Karpas-422 (cell line): ENCODE measurements around the gene RAB11FIP5. TPM values are rescaled to one million over a fixed set of nuclear protein-coding genes. Genes with fewer than 3 reads are reported as not detected.
"Not testable (repeated sequence)": the region's sequence is repeated elsewhere in the genome, so short reads cannot be mapped to it uniquely, and the experiment has no call there.

Source experiments
- DNase-seq: peaks from one replicate; pipeline ENCODE4 v3.0.0-alpha.2; 2015
- H2AFZ ChIP-seq: fragments of 200-600 bp; sonication (generic); 2 replicates; pipeline ENCODE4 v1.6.1; 2014; ENCODE audit warnings: antibody characterized with exemption, low read length, mixed read lengths
- H3K27ac ChIP-seq: fragments of 200-600 bp; sonication (generic); 2 replicates; pipeline ENCODE4 v1.5.1; 2014; ENCODE audit warnings: mild to moderate bottlenecking, low read length, moderate library complexity
- H3K27me3 ChIP-seq: fragments of 200-600 bp; sonication (generic); 2 replicates; pipeline ENCODE4 v1.6.1; 2014; ENCODE audit warnings: low read length, mixed read lengths
- H3K36me3 ChIP-seq: fragments of 200-600 bp; sonication (generic); 2 replicates; pipeline ENCODE4 v1.6.1; 2014; ENCODE audit warnings: low read length, mixed read lengths; ENCODE audit not compliant: insufficient read depth
- H3K4me1 ChIP-seq: fragments of 200-600 bp; sonication (generic); 2 replicates; pipeline ENCODE4 v1.6.1; 2014; ENCODE audit warnings: mild to moderate bottlenecking, low read length, mixed read lengths
- H3K4me2 ChIP-seq: fragments of 200-600 bp; sonication (generic); 2 replicates; pipeline ENCODE4 v1.6.1; 2014; ENCODE audit warnings: low read length, low read depth, mild to moderate bottlenecking; ENCODE audit not compliant: poor library complexity, severe bottlenecking
- H3K4me3 ChIP-seq: fragments of 200-600 bp; sonication (generic); 2 replicates; pipeline ENCODE4 v1.5.1; 2014; ENCODE audit warnings: mild to moderate bottlenecking, antibody characterized with exemption, low read length, mixed read lengths
- H3K79me2 ChIP-seq: fragments of 200-600 bp; sonication (generic); 2 replicates; pipeline ENCODE4 v1.6.1; 2014; ENCODE audit warnings: mild to moderate bottlenecking, low read length, mixed read lengths
- H3K9ac ChIP-seq: fragments of 200-600 bp; sonication (generic); 2 replicates; pipeline ENCODE4 v1.6.0; 2014; ENCODE audit warnings: low read length
- H3K9me2 ChIP-seq: fragments of 200-600 bp; sonication (generic), shearing (Covaris generic); replicated peaks from 2 replicates; pipeline ENCODE4 v1.6.0; 2014; ENCODE audit warnings: mild to moderate bottlenecking, low read length, moderate library complexity; ENCODE audit not compliant: insufficient read depth
- H3K9me3 ChIP-seq: fragments of 300-700, 200-600 bp; sonication (generic); 2 replicates; pipeline ENCODE4 v1.6.1; 2014; ENCODE audit warnings: low read length, mixed read lengths
- H4K20me1 ChIP-seq: fragments of 200-600 bp; sonication (generic); 2 replicates; pipeline ENCODE4 v1.6.1; 2014; ENCODE audit warnings: mild to moderate bottlenecking, antibody characterized with exemption, low read length, low read depth; ENCODE audit not compliant: insufficient read depth
- total RNA-seq: library from RNA; depleted of rRNA; stranded (reverse); fragments of >200 nt; shearing (Covaris generic); gene quantifications from 2 replicates; pipeline ENCODE4 v1.2.3, GENCODE V29; 2014; ENCODE audit warnings: low replicate concordance

The RAB11FIP5 gene
- total RNA-seq, 1 experiment from 2014 or later, result not detected

GRCh38 chr2:73104933-73105332 lies 7.8 kb downstream of the RAB11FIP5 start:
- H3K9ac ChIP-seq, result no peak overlapping the region
- no peak for DNase-seq
- no peaks in the 10 kb centered on the region for H3K36me3 ChIP-seq
- H3K4me3 ChIP-seq, result no peak overlapping the region
- H3K79me2 ChIP-seq, result no peaks in the 10 kb centered on the region
- H4K20me1 ChIP-seq, result no peaks in the 10 kb centered on the region
- no peaks in the 10 kb centered on the region for H3K9me2 ChIP-seq
- H2AFZ ChIP-seq, result no peak overlapping the region
- H3K27ac ChIP-seq, result no peak overlapping the region
- H3K9me3 ChIP-seq, result no peaks in the 10 kb centered on the region
- no peaks in the 10 kb centered on the region for H3K27me3 ChIP-seq
- no peak overlapping the region for H3K4me2 ChIP-seq
- H3K4me1 ChIP-seq, result no peaks in the 10 kb centered on the region

- no peak overlapping the region for H3K9ac ChIP-seq
- no peaks in the 10 kb centered on the region for H3K4me1 ChIP-seq
- no peak overlapping the region for H3K4me3 ChIP-seq
- no peak overlapping the region for H3K27ac ChIP-seq
- no peaks in the 10 kb centered on the region for H3K79me2 ChIP-seq
- no peaks in the 10 kb centered on the region for H3K9me2 ChIP-seq
- H3K27me3 ChIP-seq, result no peaks in the 10 kb centered on the region
- DNase-seq, result no peak
- H3K36me3 ChIP-seq, result no peaks in the 10 kb centered on the region
- no peak overlapping the region for H2AFZ ChIP-seq
- no peaks in the 10 kb centered on the region for H4K20me1 ChIP-seq
- H3K4me2 ChIP-seq, result no peak overlapping the region
- H3K9me3 ChIP-seq, result no peaks in the 10 kb centered on the region
Measured at GRCh38 chr2:73103018-73103542, 9.7 kb downstream of the RAB11FIP5 start.

GRCh38 chr2:73101626-73102256 lies 11.0 kb downstream of the RAB11FIP5 start:
- Histone ChIP-seq H3K79me2 (no peaks in the 10 kb centered on the region), H3K4me2 (no peak overlapping the region), H3K9me2 (no peaks in the 10 kb centered on the region), H3K4me3 (no peak overlapping the region), H3K9ac (no peak overlapping the region), H3K4me1 (no peaks in the 10 kb centered on the region), H2AFZ (no peak overlapping the region), H3K36me3 (no peaks in the 10 kb centered on the region), H4K20me1 (no peaks in the 10 kb centered on the region), H3K27me3 (no peaks in the 10 kb centered on the region), H3K27ac (no peak overlapping the region), H3K9me3 (no peaks in the 10 kb centered on the region)
- DNase-seq, result no peak

GRCh38 chr2:73100956-73101355 lies 11.8 kb downstream of the RAB11FIP5 start:
- Histone ChIP-seq H2AFZ (no peak overlapping the region), H3K79me2 (no peaks in the 10 kb centered on the region), H3K9me2 (no peaks in the 10 kb centered on the region), H3K4me1 (no peaks in the 10 kb centered on the region), H3K36me3 (no peaks in the 10 kb centered on the region), H3K4me2 (no peak overlapping the region), H3K27me3 (no peaks in the 10 kb centered on the region), H3K9ac (no peak overlapping the region), H3K9me3 (no peaks in the 10 kb centered on the region), H3K27ac (no peak overlapping the region), H3K4me3 (no peak overlapping the region), H4K20me1 (no peaks in the 10 kb centered on the region)
- DNase-seq, result no peak

- H3K27ac ChIP-seq, result no peak overlapping the region
- no peak overlapping the region for H3K4me2 ChIP-seq
- H3K36me3 ChIP-seq, result no peaks in the 10 kb centered on the region
- no peak overlapping the region for H2AFZ ChIP-seq
- H3K9ac ChIP-seq, result no peak overlapping the region
- H3K4me1 ChIP-seq, result no peaks in the 10 kb centered on the region
- H3K4me3 ChIP-seq, result no peak overlapping the region
- no peak for DNase-seq
- no peaks in the 10 kb centered on the region for H3K79me2 ChIP-seq
- H3K9me3 ChIP-seq, result no peaks in the 10 kb centered on the region
- H3K9me2 ChIP-seq, result no peaks in the 10 kb centered on the region
- no peaks in the 10 kb centered on the region for H3K27me3 ChIP-seq
- no peaks in the 10 kb centered on the region; the same call in 1 of the 2 replicates for H4K20me1 ChIP-seq
Measured at GRCh38 chr2:73099486-73099885, 13.3 kb downstream of the RAB11FIP5 start.

GRCh38 chr2:73095910-73096309 lies 16.8 kb downstream of the RAB11FIP5 start:
- Histone ChIP-seq H3K4me1 (no peaks in the 10 kb centered on the region), H3K27me3 (no peaks in the 10 kb centered on the region), H4K20me1 (no peaks in the 10 kb centered on the region; the same call in 1 of the 2 replicates), H3K4me2 (no peak overlapping the region), H3K36me3 (no peaks in the 10 kb centered on the region), H3K4me3 (no peak overlapping the region), H3K9ac (no peak overlapping the region), H2AFZ (no peak overlapping the region), H3K9me2 (no peaks in the 10 kb centered on the region), H3K27ac (no peak overlapping the region), H3K9me3 (no peaks in the 10 kb centered on the region), H3K79me2 (no peaks in the 10 kb centered on the region)
- no peak for DNase-seq

- not testable (repeated sequence) for H3K9me2 ChIP-seq, H3K36me3 ChIP-seq, H3K4me2 ChIP-seq, H2AFZ ChIP-seq, H3K4me1 ChIP-seq, H4K20me1 ChIP-seq, DNase-seq, H3K27me3 ChIP-seq, H3K9ac ChIP-seq, H3K4me3 ChIP-seq, H3K27ac ChIP-seq, H3K9me3 ChIP-seq, H3K79me2 ChIP-seq
Measured at GRCh38 chr2:73093601-73094218, 19.0 kb downstream of the RAB11FIP5 start.

- no peaks in the 10 kb centered on the region for H3K4me1 ChIP-seq
- H3K9me3 ChIP-seq, result no peaks in the 10 kb centered on the region
- no peaks in the 10 kb centered on the region for H3K36me3 ChIP-seq
- no peaks in the 10 kb centered on the region for H3K79me2 ChIP-seq
- no peak overlapping the region for H3K9ac ChIP-seq
- H4K20me1 ChIP-seq, result no peaks in the 10 kb centered on the region; the same call in 1 of the 2 replicates
- DNase-seq, result no peak
- H3K4me3 ChIP-seq, result no peak overlapping the region
- H3K9me2 ChIP-seq, result no peaks in the 10 kb centered on the region
- H3K4me2 ChIP-seq, result no peak overlapping the region
- H3K27me3 ChIP-seq, result no peaks in the 10 kb centered on the region
- no peak overlapping the region for H3K27ac ChIP-seq
- no peak overlapping the region for H2AFZ ChIP-seq
Measured at GRCh38 chr2:73092146-73092783, 20.5 kb downstream of the RAB11FIP5 start.
